ENCODE measurements around the gene C10orf95.

The C10orf95 gene

DNA sequence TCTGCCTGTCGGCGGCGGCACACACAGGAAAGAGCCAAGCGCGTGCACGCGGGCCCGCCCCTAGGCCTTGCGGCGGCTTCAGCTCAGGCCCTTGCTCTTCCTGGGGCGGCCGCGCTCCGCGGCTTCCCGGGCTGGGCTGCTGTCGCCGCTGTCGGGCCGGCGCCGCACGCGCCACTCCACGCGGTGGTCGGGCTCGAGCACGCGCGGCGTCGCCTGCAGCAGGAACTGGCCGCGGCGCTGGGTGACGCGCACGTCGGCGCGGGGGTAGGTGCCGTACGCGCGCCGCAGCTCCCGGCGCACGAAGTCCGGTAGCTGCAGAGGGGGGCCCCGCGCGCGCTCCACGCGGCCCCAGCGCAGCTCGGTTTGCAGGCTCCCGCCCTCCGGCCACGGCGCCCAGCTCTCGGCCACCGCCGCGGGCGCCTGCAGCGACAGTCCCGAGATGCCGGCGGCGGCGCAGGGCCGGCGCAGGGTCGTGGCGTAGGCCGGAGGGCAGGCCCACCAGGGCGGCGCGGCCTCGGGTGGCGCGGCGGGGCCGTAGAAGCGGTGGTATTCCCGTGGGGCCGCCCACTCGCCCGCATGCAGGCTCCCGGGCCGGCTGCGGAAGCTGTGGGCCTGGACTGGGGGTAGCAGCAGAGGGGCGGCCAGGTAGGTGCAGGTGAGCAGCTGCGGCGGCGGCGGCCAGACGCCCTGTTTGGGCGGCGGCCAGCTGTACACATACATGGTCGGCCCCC, 804 bp downstream of the C10orf95 start (continued):
- TF ChIP-seq KLF8 (tag by site-specific recombination; IDR thresholded peaks at IDR 0.05) (peak; percentile 49; the same call in 1 of the 2 replicates), ZNF18 (tag by site-specific recombination; IDR thresholded peaks at IDR 0.05) (no peak), HOXC10 (CRISPR knock-in tag; IDR thresholded peaks at IDR 0.05) (no peak), ZIC2 (tag by site-specific recombination; IDR thresholded peaks at IDR 0.05) (peak; percentile 55), ZNF449 (tag by site-specific recombination; IDR thresholded peaks at IDR 0.05) (0 out of 2 replicates have a peak, but pooled peaks have one; percentile 22), ZNF561 (tag by site-specific recombination; IDR thresholded peaks at IDR 0.05; ENCODE audit: borderline replicate concordance) (peak; percentile 79), ZEB2 (tag by site-specific recombination; IDR thresholded peaks at IDR 0.05) (no peak), ZNF140 (tag by site-specific recombination; IDR thresholded peaks at IDR 0.05) (no peak), ZNF274 (IDR thresholded peaks at IDR 0.05; ENCODE audit: low read length) (no peak), ZNF274 (tag by site-specific recombination; IDR thresholded peaks at IDR 0.05; ENCODE audit: borderline replicate concordance) (no peak), ZNF555 (tag by site-specific recombination; conservative IDR thresholded peaks at IDR 0.05) (no peak), ZBTB11 (tag by site-specific recombination; conservative IDR thresholded peaks at IDR 0.05; ENCODE audit: low read depth) (no peak), ZNF175 (tag by site-specific recombination; IDR thresholded peaks at IDR 0.05) (no peak), ZNF433 (tag by site-specific recombination; IDR thresholded peaks at IDR 0.05; ENCODE audit: low read depth) (no peak), KLF10 (tag by site-specific recombination; IDR thresholded peaks at IDR 0.05) (0 out of 2 replicates have a peak, but pooled peaks have one; percentile 11), ZFP41 (tag by site-specific recombination; IDR thresholded peaks at IDR 0.05; ENCODE audit: borderline replicate concordance) (no peak), ZNF585B (tag by site-specific recombination; IDR thresholded peaks at IDR 0.05) (no peak), ZNF155 (tag by site-specific recombination; IDR thresholded peaks at IDR 0.05) (no peak), ZNF19 (tag by site-specific recombination; IDR thresholded peaks at IDR 0.05; ENCODE audit: low read depth) (no peak), BCL6B (tag by site-specific recombination; IDR thresholded peaks at IDR 0.05) (no peak), ZNF701 (tag by site-specific recombination; IDR thresholded peaks at IDR 0.05) (no peak), TRIM28 (IDR thresholded peaks at IDR 0.05; ENCODE audit: borderline replicate concordance, low read length) (no peak), BCL11A (tag by site-specific recombination; IDR thresholded peaks at IDR 0.05; ENCODE audit: low read depth) (no peak), ZFP37 (tag by site-specific recombination; IDR thresholded peaks at IDR 0.05) (no peak), ZNF658 (tag by site-specific recombination; IDR thresholded peaks at IDR 0.05) (no peak)
- TF ChIP-seq, protein P1, sequence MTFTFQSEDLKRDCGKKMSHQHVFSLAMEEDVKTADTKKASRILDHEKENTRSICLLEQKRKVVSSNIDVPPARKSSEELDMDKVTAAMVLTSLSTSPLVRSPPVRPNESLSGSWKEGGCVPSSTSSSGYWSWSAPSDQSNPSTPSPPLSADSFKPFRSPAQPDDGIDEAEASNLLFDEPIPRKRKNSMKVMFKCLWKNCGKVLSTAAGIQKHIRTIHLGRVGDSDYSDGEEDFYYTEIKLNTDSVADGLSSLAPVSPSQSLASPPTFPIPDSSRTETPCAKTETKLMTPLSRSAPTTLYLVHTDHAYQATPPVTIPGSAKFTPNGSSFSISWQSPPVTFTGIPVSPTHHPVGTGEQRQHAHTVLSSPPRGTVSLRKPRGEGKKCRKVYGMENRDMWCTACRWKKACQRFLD (tag by site-specific recombination; IDR thresholded peaks at IDR 0.05): no peak
- TF ChIP-seq, protein P2, sequence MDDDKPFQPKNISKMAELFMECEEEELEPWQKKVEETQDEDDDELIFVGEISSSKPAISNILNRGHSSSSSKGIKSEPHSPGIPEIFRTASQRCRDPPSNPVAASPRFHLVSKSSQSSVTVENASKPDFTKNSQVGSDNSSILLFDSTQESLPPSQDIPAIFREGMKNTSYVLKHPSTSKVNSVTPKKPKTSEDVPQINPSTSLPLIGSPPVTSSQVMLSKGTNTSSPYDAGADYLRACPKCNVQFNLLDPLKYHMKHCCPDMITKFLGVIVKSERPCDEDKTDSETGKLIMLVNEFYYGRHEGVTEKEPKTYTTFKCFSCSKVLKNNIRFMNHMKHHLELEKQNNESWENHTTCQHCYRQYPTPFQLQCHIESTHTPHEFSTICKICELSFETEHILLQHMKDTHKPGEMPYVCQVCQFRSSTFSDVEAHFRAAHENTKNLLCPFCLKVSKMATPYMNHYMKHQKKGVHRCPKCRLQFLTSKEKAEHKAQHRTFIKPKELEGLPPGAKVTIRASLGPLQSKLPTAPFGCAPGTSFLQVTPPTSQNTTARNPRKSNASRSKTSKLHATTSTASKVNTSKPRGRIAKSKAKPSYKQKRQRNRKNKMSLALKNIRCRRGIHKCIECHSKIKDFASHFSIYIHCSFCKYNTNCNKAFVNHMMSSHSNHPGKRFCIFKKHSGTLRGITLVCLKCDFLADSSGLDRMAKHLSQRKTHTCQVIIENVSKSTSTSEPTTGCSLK (tag by site-specific recombination; IDR thresholded peaks at IDR 0.05): no peak
